GM12801 (cell line): ENCODE measurements around the gene SHROOM1.

Experiments
- TF ChIP-seq, protein P1 (sequence below): IDR thresholded peaks from one replicate; pipeline ENCODE4 v1.5.1; 2011; ENCODE audit warnings: control low read depth; ENCODE audit not compliant: insufficient read length; ENCODE audit errors: extremely low read depth

Gene SHROOM1

DNA sequence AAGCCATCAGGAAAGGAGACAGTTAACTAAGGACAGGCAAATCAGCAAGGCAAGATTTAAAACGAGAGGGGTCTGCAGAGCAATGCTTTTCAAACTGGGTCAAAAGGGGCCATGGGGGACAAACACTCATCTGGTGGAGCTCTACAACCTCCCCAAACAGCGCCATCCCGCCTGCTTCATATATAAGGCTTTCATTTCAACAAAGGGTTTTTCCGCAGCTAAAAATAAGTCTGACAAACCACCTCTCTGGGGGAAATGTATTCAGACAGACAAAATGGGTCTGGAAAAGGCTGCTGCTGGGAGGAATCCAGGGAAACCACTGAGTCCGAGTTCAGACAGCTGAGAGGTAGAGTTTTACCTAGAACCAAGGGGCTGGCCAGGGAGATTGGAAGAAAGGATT is 45.1 kb downstream of the SHROOM1 start:
- TF ChIP-seq, protein P1, sequence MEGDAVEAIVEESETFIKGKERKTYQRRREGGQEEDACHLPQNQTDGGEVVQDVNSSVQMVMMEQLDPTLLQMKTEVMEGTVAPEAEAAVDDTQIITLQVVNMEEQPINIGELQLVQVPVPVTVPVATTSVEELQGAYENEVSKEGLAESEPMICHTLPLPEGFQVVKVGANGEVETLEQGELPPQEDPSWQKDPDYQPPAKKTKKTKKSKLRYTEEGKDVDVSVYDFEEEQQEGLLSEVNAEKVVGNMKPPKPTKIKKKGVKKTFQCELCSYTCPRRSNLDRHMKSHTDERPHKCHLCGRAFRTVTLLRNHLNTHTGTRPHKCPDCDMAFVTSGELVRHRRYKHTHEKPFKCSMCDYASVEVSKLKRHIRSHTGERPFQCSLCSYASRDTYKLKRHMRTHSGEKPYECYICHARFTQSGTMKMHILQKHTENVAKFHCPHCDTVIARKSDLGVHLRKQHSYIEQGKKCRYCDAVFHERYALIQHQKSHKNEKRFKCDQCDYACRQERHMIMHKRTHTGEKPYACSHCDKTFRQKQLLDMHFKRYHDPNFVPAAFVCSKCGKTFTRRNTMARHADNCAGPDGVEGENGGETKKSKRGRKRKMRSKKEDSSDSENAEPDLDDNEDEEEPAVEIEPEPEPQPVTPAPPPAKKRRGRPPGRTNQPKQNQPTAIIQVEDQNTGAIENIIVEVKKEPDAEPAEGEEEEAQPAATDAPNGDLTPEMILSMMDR, result no peak

DNA sequence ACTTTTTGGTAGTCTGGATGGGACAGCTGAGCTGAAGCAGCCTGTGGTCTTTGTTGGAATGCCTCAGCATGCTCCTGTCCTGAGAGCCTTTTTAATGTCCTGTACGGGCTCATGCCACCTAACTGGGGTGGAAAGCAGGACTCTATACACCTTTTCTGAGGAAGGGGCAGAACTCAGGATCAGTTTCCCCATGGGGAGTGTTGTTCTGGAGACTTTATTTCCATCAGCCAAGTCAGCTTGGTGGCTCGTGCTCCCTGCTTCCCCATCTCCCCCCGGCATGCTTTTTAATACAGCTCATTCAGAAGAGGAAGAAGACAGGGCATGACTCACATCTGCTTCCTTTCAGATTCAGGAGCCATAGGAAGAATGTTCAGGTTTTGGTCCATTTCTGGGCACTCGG is 48.3 kb downstream of the SHROOM1 start:
- TF ChIP-seq, protein P1, result no peak

- TF ChIP-seq, protein P1, result no peak
Measured at GRCh38 chr5:132781029-132781428, 49.4 kb downstream of the SHROOM1 start.

DNA sequence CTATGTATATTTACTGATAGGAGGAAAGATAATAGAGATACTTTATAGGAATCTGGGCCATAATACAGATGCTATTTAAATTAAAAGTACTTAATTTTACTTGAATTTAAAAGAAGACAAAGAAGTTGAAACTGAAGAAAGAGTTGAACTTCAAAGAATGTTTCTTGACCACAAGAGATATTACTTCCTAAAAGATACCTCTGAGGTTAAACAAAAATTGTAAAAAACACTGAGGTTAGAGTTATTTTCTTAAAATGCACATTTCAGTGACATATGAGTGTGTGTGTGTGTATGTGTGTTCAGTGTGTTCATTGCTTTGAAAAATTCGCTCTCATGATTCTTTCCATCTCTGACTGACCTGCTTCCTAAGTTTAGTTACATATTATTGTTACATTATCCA is 49.9 kb downstream of the SHROOM1 start:
- TF ChIP-seq, protein P1, result no peak

DNA sequence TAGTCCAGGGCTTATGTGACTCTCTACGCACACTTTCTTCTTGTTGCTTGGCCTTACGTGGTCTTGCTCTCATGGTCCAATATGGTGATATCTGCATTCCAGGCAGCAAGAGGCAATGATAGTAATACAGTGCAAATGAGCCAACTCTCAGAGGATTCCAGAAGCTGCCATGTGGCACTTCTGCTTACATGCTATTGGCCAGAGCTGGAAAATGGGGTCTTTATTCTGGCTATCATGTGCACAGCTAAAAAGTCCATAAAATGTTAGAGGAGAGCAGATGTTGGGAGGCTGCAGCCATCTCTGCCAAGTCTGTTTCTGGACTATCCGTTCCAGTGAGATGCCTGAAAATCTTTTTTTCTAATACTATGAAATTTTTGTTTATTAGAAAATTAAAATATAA is 50.5 kb downstream of the SHROOM1 start:
- TF ChIP-seq, protein P1, result no peak

GRCh38 chr5:132778856-132779255 is 51.6 kb downstream of the SHROOM1 start:
- TF ChIP-seq, protein P1, result no peak

- TF ChIP-seq, protein P1, result no peak
Measured at GRCh38 chr5:132778129-132778528, 52.3 kb downstream of the SHROOM1 start.
